K562 (cell line): ENCODE data around the gene TP73. TPM values are rescaled to one million over a fixed set of nuclear protein-coding genes. Genes with fewer than 3 reads are reported as not detected.
A peak's percentile ranks its signal among the peaks of the same experiment; 100 is the strongest.

Experiments used
- ARID2 ChIP-seq: fragments of 450-650 bp; IDR thresholded peaks from 2 replicates; pipeline ENCODE4 v1.6.1; 2017; ENCODE audit warnings: antibody characterized with exemption, mild to moderate bottlenecking
- EZH2 ChIP-seq: IDR thresholded peaks from 2 replicates; pipeline ENCODE4 v1.6.1; 2012; ENCODE audit warnings: low read depth, mild to moderate bottlenecking, inconsistent platforms, low read length, borderline replicate concordance
- GABPB1 ChIP-seq: sonication (generic); formaldehyde crosslinking; IDR thresholded peaks from 2 replicates; pipeline ENCODE4 v1.8.0; 2022; ENCODE audit warnings: mild to moderate bottlenecking, missing genetic modification reagents
- HMGXB4 ChIP-seq: sonication (generic); formaldehyde crosslinking; IDR thresholded peaks from 2 replicates; pipeline ENCODE4 v1.8.1; 2023; ENCODE audit warnings: mild to moderate bottlenecking, missing genetic modification reagents
- JUNB ChIP-seq: fragments of 450-650 bp; formaldehyde crosslinking; conservative IDR thresholded peaks from 2 replicates; pipeline ENCODE4 v1.4.0; 2020; ENCODE audit warnings: mild to moderate bottlenecking
- NR1H2 ChIP-seq: sonication (generic); formaldehyde crosslinking; IDR thresholded peaks from 2 replicates; pipeline ENCODE4 v1.4.0; 2020; ENCODE audit warnings: mild to moderate bottlenecking, missing genetic modification reagents
- TCF15 ChIP-seq: fragments of 250-450 bp; sonication (Bioruptor Pico); IDR thresholded peaks from 2 replicates; pipeline ENCODE4 v1.8.0; 2022; ENCODE audit warnings: moderate library complexity, mild to moderate bottlenecking, inconsistent platforms
- TCF3 ChIP-seq: sonication (generic); formaldehyde crosslinking; IDR thresholded peaks from 2 replicates; pipeline ENCODE4 v1.4.0; 2020; ENCODE audit warnings: mild to moderate bottlenecking, missing genetic modification reagents
- TCF7L2 ChIP-seq: fragments of 150-350 bp; IDR thresholded peaks from 2 replicates; pipeline ENCODE4 v1.6.1; 2016; ENCODE audit warnings: low read depth, mild to moderate bottlenecking, low read length, moderate library complexity
- ZC3H8 ChIP-seq: fragments of 450-650 bp; IDR thresholded peaks from 2 replicates; pipeline ENCODE4 v1.6.1; 2017
- ZNF764 ChIP-seq: fragments of 250-450 bp; sonication (Bioruptor Pico); IDR thresholded peaks from 2 replicates; pipeline ENCODE4 v1.4.0; 2020; ENCODE audit warnings: low read depth, mild to moderate bottlenecking, moderate library complexity
- polyA plus RNA-seq, 8 experiments: library from polyadenylated mRNA; depleted of rRNA in 4 of 8; stranded (reverse) in 5 of 8; unstranded in 3 of 8; fragments of >200 nt; fragmentation: Nextera tagmentation in 2 of 8; fragmentation: Illumina TruSeq in 1 of 8; extraction: Ambion mirVana in 2 of 8; extraction: Trizol in 1 of 8; gene quantifications; 2 replicates each; pipeline versions ENCODE4 v1.2.1 to v1.2.3, GENCODE V29; 2011 to 2014; ENCODE audit warnings: inconsistent platforms in 1 of 8, missing spikeins in 1 of 8
- total RNA-seq, 7 experiments: library from RNA; depleted of rRNA in 6 of 7; stranded (reverse); fragments of >200 nt in 6 of 7; fragmentation: Illumina TruSeq in 2 of 7; extraction: Trizol in 2 of 7; gene quantifications; 2 replicates each; pipeline versions ENCODE4 v1.2.1 to v1.2.3, GENCODE V29; 2011 to 2021; ENCODE audit warnings: low replicate concordance in 1 of 7
- TF ChIP-seq, protein P1 (sequence below), 2 experiments: fragments of 450-650 bp; IDR thresholded peaks; 2 replicates each; pipeline ENCODE4 v1.6.1; 2016; ENCODE audit warnings: mild to moderate bottlenecking in 2 of 2, borderline replicate concordance in 1 of 2, low read depth in 1 of 2, moderate library complexity in 1 of 2
- TF ChIP-seq, protein P2 (sequence below): sonication (generic); formaldehyde crosslinking; IDR thresholded peaks from 2 replicates; pipeline ENCODE4 v1.8.0; 2022; ENCODE audit warnings: mild to moderate bottlenecking, missing genetic modification reagents

The TP73 gene
- total and polyA plus RNA-seq, 9 of the 15 experiments (the other 6 are each of a cell fraction or from before 2014, with no cell fraction given) = 0.07 to 1.6 (median 0.40) TPM; not detected in 2

DNA sequence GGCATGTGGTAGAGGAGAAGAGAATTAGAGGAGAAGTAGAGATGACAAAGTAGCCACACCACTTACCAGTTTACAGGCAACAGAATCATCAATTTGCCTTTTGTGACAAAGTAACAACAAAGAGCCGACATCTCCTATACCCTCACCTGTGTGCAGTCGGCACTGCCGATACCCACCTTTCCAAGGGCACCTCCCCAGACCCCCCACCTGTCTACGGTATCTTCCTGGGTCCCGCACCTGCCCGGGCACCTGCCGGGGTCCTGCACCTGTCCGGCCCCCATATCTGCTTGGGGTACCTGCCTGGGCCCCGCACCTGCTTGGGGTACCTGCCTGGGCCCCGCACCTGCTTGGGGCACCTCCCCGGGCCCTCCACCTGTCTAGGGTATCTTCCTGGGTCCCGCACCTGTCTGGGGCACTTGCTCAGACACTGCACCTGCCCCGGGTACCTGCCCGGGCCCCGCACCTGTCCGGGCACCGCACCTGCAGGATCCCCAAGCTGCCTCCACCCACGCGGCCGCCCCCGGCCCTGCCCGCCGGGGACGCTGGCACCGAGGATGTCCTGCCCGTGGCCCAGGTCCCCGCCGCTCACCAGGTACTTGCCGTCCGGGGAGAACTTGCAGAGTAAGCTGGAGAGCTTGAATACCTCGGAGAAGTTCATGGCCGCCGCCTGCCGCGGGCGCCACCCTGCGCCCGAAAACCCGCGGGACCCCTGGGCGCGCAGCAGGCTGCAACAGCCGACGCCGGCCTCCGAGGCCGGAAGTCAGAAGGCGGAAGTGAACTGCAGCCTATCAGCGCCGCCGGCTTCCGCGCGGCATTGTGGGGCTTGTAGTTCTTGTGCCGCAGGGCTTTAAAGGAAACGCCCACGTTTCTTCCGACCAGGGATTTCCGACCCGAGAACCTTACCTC, 2.7 kb upstream of the TP73 start, which contains the start of gene WRAP73 (continued):
- TF ChIP-seq, protein P1, sequence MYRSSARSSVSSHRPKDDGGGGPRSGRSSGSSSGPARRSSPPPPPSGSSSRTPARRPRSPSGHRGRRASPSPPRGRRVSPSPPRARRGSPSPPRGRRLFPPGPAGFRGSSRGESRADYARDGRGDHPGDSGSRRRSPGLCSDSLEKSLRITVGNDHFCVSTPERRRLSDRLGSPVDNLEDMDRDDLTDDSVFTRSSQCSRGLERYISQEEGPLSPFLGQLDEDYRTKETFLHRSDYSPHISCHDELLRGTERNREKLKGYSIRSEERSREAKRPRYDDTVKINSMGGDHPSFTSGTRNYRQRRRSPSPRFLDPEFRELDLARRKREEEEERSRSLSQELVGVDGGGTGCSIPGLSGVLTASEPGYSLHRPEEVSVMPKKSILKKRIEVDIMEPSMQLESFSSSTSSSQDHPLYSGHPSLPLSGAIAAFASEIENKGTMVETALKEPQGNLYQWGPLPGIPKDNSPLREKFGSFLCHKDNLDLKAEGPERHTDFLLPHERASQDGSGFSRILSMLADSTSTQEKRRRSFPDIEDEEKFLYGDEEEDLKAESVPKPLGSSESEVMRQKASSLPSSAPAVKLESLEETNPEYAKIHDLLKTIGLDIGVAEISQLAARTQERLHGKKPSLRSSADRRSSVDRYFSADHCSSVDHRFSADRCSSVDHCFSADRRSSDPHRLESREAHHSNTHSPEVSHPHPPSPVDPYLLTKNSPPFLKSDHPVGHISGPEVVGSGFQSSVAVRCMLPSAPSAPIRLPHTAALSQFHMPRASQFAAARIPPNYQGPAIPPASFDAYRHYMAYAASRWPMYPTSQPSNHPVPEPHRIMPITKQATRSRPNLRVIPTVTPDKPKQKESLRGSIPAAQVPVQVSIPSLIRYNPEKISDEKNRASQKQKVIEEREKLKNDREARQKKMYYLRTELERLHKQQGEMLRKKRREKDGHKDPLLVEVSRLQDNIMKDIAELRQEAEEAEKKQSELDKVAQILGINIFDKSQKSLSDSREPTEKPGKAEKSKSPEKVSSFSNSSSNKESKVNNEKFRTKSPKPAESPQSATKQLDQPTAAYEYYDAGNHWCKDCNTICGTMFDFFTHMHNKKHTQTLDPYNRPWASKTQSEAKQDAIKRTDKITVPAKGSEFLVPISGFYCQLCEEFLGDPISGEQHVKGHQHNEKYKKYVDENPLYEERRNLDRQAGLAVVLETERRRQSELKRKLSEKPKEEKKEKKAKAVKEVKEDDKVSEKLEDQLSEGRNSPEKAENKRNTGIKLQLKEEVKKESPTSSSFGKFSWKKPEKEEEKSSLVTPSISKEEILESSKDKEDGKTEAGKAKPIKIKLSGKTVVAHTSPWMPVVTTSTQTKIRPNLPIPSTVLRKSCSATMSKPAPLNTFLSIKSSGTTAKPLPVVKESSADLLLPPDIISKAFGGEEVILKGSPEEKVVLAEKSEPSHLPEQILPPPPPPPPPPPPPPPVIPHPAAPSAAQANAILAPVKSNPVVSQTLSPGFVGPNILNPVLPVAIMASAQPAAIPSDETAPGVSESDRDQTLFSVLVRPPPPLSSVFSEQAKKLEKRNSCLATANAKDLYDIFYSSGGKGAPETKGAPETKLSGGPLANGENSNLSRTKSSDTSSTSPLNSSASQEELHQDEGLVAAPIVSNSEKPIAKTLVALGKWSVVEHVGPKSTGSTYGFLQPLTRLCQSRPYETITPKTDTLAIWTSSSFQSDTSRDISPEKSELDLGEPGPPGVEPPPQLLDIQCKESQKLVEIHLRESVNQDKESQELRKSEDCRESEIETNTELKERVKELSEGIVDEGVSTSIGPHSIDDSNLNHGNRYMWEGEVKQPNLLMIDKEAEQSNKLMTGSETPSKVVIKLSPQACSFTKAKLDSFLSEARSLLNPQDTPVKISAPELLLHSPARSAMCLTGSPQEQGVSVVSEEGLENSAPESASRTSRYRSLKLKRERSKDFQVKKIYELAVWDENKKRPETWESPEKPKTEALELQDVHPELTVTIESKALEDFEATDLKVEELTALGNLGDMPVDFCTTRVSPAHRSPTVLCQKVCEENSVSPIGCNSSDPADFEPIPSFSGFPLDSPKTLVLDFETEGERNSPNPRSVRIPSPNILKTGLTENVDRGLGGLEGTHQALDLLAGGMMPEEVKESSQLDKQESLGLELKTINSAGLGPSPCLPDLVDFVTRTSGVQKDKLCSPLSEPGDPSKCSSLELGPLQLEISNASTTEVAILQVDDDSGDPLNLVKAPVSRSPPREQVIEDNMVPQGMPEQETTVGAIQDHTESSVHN (IDR thresholded peaks at IDR 0.05; ENCODE audit: borderline replicate concordance in 1 of 2, low read depth in 1 of 2) = no peak
- TF ChIP-seq NR1H2 (CRISPR knock-in tag) = no peak
- TF ChIP-seq TCF15 (CRISPR knock-in tag) = no peak
- no peak; the same call in 1 of the 2 replicates for TF ChIP-seq HMGXB4
- no peak for TF ChIP-seq JUNB (CRISPR knock-in tag)
- TF ChIP-seq ZNF764 (CRISPR knock-in tag) = no peak
- no peak for TF ChIP-seq TCF7L2
- no peak for TF ChIP-seq EZH2
- TF ChIP-seq, protein P2, sequence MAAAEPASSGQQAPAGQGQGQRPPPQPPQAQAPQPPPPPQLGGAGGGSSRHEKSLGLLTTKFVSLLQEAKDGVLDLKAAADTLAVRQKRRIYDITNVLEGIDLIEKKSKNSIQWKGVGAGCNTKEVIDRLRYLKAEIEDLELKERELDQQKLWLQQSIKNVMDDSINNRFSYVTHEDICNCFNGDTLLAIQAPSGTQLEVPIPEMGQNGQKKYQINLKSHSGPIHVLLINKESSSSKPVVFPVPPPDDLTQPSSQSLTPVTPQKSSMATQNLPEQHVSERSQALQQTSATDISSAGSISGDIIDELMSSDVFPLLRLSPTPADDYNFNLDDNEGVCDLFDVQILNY (CRISPR knock-in tag) = no peak
- TF ChIP-seq ARID2 = no peak
- no peak for TF ChIP-seq ZC3H8
- TF ChIP-seq GABPB1 (CRISPR knock-in tag) = peak; percentile 97
- TF ChIP-seq TCF3 (CRISPR knock-in tag) = no peak
